Gastrocnemius medialis (tissue), 4 donors: ENCODE results near the gene LARGE1.

ENCODE experiments used
- POLR2A ChIP-seq, 2 donors: fragments of 450-650 bp; IDR thresholded peaks; one replicate each; pipeline ENCODE4 v1.6.1; 2017; ENCODE audit warnings: antibody characterized with exemption in 2 of 2, mild to moderate bottlenecking in 2 of 2, moderate library complexity in 2 of 2
- TF ChIP-seq, protein P1 (sequence below), 5 experiments: fragments of 450-650 bp in 3 of 5; fragments of 200-600 bp in 2 of 5; sonication (generic) in 2 of 5; IDR thresholded peaks in 4 of 5; conservative IDR thresholded peaks in 1 of 5; 1 replicate in 4 of 5; 2 replicates in 1 of 5; pipeline ENCODE4 v1.5.1; 2016 to 2019; ENCODE audit warnings: antibody characterized with exemption in 5 of 5, mild to moderate bottlenecking in 3 of 5, moderate library complexity in 3 of 5

DNA sequence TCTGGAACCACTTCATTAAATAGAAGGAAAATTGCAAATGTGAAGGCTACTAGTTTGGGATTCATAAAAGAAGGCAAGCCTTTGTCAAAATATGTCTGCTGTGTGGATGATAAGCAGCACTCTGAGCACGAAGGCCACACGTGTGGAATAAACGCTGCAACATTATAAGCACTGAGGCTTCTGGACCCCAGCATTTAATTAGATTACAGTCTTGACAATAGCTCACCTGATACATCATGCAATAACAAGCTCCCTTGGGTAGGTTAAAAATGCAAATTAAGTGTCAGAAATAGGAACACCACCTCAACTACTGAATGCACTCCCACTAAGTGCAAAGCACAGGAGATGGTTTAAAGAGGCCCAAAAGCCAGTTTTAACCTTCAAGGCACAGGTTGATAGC, 179.3 kb downstream of the LARGE1 start:
- TF ChIP-seq, protein P1, sequence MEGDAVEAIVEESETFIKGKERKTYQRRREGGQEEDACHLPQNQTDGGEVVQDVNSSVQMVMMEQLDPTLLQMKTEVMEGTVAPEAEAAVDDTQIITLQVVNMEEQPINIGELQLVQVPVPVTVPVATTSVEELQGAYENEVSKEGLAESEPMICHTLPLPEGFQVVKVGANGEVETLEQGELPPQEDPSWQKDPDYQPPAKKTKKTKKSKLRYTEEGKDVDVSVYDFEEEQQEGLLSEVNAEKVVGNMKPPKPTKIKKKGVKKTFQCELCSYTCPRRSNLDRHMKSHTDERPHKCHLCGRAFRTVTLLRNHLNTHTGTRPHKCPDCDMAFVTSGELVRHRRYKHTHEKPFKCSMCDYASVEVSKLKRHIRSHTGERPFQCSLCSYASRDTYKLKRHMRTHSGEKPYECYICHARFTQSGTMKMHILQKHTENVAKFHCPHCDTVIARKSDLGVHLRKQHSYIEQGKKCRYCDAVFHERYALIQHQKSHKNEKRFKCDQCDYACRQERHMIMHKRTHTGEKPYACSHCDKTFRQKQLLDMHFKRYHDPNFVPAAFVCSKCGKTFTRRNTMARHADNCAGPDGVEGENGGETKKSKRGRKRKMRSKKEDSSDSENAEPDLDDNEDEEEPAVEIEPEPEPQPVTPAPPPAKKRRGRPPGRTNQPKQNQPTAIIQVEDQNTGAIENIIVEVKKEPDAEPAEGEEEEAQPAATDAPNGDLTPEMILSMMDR (IDR thresholded peaks at IDR 0.05 in 4 of 5, conservative IDR thresholded peaks at IDR 0.05 in 1 of 5), result no peak
- no peak for TF ChIP-seq POLR2A (IDR thresholded peaks at IDR 0.05)
